GM08714 (cell line): ENCODE results near the gene LRRC27.
"Not testable (repeated sequence)": the region's sequence is repeated elsewhere in the genome, so short reads cannot be mapped to it uniquely, and the experiment has no call there.

Experiments
- H3K4me3 ChIP-seq: fragments of 200-500 bp; sonication (Bioruptor generic); 2 replicates; pipeline ENCODE4 v1.5.1; 2014; ENCODE audit warnings: mild to moderate bottlenecking, low read length, inconsistent platforms
- ZNF274 ChIP-seq: IDR thresholded peaks from 2 replicates; pipeline ENCODE4 v1.6.1; 2012; ENCODE audit warnings: mild to moderate bottlenecking, low read depth, low read length

Gene LRRC27

GRCh38 chr10:132333386-132333785, 1.4 kb downstream of the LRRC27 start:
- no peak overlapping the region for H3K4me3 ChIP-seq
- TF ChIP-seq ZNF274 = no peak

GRCh38 chr10:132334631-132335188, 2.7 kb downstream of the LRRC27 start:
- H3K4me3 ChIP-seq = peak overlapping the region; percentile 55; the same call in 1 of the 2 replicates
- TF ChIP-seq ZNF274 = no peak

GRCh38 chr10:132335189-132336063, 3.4 kb downstream of the LRRC27 start:
- no peak for TF ChIP-seq ZNF274
- peak overlapping the region; percentile 55; the same call in 1 of the 2 replicates for H3K4me3 ChIP-seq

GRCh38 chr10:132336064-132336746, 4.2 kb downstream of the LRRC27 start:
- no peak for TF ChIP-seq ZNF274
- peak overlapping the region; percentile 51; the same call in 1 of the 2 replicates for H3K4me3 ChIP-seq

GRCh38 chr10:132336919-132337407, 5.0 kb downstream of the LRRC27 start:
- no peak for TF ChIP-seq ZNF274

GRCh38 chr10:132337854-132338253, 5.9 kb downstream of the LRRC27 start:
- not testable (repeated sequence) for H3K4me3 ChIP-seq

More at GRCh38 chr10:132336919-132337407, 5.0 kb downstream of the LRRC27 start:
- peak overlapping the region; percentile 67; the same call in 1 of the 2 replicates for H3K4me3 ChIP-seq

- H3K4me3 ChIP-seq = no peak overlapping the region
- TF ChIP-seq ZNF274 = no peak
Observed at GRCh38 chr10:132338876-132339275, 6.9 kb downstream of the LRRC27 start.

GRCh38 chr10:132339276-132339675, 7.3 kb downstream of the LRRC27 start:
- no peak for TF ChIP-seq ZNF274
- no peak overlapping the region for H3K4me3 ChIP-seq

GRCh38 chr10:132341017-132341416, 9.0 kb downstream of the LRRC27 start:
- no peak for TF ChIP-seq ZNF274

GRCh38 chr10:132341781-132342180, 9.8 kb downstream of the LRRC27 start:
- no peak overlapping the region for H3K4me3 ChIP-seq
- no peak for TF ChIP-seq ZNF274

More at GRCh38 chr10:132341017-132341416, 9.0 kb downstream of the LRRC27 start:
- no peak overlapping the region for H3K4me3 ChIP-seq

GRCh38 chr10:132342553-132342952, 10.6 kb downstream of the LRRC27 start:
- TF ChIP-seq ZNF274 = no peak
- H3K4me3 ChIP-seq = no peak overlapping the region

GRCh38 chr10:132344386-132344785, 12.4 kb downstream of the LRRC27 start:
- TF ChIP-seq ZNF274 = no peak
- no peak overlapping the region for H3K4me3 ChIP-seq

- TF ChIP-seq ZNF274 = no peak
- H3K4me3 ChIP-seq = no peak overlapping the region
Observed at GRCh38 chr10:132345345-132345744, 13.4 kb downstream of the LRRC27 start.

GRCh38 chr10:132346806-132347205, 14.8 kb downstream of the LRRC27 start:
- no peak for TF ChIP-seq ZNF274
- H3K4me3 ChIP-seq = no peak overlapping the region
